SKM-1 treated with dmso at 0.1 percent for 144 hours (cell line): ENCODE results near the gene EDNRA.

ENCODE experiments used
- DNase-seq: peaks from one replicate; lab custom pipeline; 2025; ENCODE audit not compliant: unreplicated experiment; lab: John Stamatoyannopoulos, UW

The EDNRA gene

DNA sequence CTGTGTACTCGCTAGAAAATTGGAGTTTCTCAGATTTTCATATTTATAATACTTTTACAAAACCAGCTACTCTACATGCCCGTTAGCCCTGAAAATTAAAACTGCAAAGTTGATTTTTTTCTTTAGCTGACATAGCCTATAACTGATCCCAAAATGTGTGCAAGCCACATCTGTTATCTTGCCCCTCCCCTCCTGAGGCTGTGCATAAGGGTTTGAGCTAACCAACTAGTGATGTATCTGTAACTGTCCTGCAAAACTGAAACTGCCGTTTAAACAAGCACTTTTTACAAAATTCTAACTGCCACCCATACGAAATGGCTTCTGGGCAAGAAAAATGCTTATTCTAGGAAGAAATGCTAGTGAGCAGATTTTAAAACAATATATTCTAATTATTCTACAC lies 59.1 kb downstream of the EDNRA start:
- no peak for DNase-seq

DNA sequence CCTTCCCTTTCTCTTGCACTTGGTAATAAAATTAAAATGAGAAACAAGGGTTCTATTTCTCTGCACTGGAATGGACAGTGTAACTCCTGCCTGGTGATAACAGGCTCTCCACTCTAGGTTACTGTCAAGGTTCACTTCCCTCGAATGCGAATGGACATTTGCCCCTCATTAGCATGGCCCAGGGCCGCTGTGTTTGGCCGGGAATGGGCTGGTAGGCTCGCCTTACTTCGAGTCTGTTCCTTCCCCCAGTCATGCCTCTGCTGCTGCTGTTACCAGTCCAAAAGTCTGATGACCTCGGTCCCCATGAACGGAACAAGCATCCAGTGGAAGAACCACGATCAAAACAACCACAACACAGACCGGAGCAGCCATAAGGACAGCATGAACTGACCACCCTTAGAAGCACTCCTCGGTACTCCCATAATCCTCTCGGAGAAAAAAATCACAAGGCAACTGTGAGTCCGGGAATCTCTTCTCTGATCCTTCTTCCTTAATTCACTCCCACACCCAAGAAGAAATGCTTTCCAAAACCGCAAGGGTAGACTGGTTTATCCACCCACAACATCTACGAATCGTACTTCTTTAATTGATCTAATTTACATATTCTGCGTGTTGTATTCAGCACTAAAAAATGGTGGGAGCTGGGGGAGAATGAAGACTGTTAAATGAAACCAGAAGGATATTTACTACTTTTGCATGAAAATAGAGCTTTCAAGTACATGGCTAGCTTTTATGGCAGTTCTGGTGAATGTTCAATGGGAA lies 61.5 kb downstream of the EDNRA start:
- no peak for DNase-seq

DNA sequence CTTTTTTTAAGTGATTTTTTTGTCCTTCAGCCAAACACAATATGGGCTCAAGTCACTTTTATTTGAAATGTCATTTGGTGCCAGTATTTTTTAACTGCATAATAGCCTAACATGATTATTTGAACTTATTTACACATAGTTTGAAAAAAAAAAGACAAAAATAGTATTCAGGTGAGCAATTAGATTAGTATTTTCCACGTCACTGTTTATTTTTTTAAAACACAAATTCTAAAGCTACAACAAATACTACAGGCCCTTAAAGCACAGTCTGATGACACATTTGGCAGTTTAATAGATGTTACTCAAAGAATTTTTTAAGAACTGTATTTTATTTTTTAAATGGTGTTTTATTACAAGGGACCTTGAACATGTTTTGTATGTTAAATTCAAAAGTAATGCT lies 62.1 kb downstream of the EDNRA start:
- no peak for DNase-seq

DNA sequence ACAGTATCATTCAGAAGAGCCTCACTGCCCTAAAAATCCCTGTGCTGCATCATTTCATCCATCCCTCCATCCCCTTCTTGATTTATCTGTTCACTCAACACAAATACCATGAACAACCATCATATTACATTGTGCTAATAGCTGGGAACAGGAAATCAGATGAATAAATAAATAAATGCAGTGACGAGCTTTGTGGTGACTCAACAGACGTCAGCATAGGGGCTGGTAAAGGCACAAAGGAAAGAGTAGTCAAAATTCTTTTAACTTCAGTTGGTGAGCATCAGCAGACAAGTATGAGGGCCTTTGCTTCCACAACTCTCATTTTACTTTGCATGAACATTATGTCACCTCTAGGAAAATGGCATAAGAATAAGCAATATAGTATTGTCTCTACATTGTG lies 65.5 kb downstream of the EDNRA start:
- no peak for DNase-seq

DNA sequence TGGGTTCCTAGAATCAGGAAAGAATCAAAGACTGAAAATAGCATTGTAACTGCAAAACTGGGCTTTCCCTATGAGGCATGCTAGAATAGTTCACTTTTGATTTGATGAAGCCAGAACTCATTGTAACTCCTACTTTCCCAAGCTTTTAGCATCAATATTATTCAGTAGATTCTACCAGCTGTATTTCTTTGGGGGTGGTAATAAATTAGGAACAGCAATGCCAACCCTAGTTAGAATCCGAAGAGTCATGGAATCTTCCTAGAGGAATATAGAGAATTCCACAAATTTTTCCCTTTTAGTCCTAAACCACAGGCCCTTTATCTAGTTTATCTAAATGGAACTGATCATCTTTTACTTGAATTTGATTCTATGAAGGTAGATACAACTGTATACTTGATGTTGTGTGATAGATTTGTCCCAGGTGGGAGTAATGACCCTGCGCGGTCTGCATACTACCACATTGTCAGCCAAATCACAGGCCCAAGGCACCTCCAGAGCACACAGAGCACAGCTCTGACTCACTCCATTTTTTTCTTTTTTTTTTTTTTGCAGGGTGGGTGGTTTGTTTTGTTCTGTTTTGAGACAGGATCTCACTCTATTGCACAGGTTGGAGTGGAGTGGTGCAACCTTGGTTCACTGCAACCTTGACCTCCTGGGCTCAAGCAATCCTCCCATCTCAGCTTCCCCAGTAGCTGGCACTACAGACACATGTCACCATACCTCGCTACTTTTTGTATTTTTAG lies 66.6 kb downstream of the EDNRA start:
- DNase-seq, result no peak

DNA sequence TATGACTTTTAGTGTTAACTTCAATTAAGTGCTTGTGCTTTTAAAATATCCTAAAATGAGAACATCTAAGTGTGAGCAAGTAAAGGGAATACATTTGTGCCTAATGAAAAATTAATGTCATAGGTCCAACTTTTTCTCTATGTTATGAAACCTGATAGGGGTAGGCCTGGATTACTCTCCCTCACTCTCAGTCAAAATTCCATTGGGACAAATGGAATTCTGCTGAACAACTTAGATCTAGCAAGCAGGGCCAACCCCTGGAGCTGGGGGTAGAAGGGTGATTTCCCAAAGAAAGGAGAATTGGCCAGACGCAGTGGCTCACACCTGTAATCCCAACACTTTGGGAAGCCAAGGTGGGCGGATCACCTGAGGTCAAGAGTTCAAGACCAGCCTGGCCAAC lies 67.4 kb downstream of the EDNRA start:
- DNase-seq, result no peak

DNA sequence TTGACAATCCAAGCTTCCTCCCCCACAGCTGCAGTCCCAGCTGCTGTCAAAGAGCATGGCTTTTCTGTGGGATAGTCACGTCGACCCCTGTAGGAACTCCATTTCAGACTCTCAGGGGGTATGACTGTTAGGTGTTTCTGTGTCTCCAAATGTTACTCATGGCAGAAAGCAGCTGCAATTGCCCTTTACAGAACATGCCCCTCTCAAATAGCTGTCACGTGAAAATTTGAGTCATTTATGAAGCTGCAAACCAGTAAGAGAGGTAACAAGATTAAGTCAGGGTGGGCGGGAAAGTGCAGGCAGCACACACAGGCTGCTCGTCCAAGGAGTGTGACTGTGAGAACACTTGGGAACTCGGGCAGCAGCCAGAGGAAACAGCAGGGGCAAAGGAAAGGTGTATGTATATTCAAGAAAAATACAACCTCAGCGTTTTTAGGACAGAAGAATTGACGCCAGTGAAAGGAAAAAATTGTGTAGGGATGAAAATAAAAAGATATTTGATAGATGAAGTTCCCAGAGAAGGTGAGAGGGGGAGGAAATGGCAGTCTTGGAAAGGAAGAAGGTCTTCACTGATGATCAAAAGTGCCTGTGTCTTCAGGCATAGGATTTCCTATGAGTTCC lies 69.8 kb downstream of the EDNRA start:
- DNase-seq, result no peak

DNA sequence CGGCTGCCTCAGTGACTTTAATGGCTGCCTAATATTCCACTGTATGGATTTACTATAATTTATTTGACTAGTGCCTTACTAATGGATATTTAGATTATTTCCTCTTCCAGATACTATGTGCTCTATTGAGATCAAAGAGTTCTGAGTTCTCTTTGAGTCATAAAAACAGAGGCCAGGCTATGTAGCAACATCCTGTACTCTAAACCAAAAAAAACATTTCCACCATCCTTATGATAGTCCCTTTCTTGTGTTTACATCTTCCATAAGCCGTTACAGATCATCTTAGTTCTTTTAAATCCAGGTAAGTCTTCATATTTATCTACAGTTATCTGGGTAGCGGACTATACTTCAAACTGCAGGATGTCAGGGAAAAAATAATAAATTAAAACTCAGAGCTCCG lies 79.7 kb downstream of the EDNRA start:
- DNase-seq, result no peak

DNA sequence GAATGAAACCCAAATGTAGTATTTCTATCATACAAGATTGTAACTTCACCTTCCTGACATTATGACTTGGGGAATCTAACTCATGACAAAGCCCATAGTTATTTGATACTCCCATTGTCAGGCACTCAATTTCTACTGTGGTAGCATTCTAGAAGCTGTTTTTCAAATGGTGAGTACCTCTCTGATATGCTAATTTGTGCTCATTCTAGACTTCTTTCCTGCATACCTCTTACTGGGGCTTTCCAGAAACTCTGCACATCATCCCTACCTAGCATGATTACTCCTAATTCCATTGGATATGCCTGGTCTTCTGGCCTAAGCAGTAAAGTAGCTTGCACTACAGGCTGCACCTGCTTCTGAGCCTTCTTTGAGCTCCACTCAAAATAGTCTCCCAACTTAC lies 85.9 kb downstream of the EDNRA start:
- no peak for DNase-seq

DNA sequence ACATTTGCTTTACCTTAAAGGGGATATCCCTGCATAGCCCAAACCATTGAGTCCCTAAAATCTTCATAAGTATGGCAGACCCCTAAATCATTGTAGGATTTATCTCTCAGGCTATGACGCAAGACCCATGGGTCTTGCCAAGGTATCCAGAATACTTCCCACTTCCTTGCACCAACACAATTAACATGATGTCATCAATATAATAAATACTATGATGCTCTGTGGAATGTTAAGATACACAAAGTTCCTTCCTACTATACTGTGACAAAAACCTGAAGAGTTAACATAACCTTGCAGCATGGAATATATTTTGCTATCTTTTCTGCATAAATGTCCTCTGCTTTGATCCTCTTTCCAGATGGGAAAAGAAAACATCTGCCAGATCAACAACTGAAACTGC lies 86.4 kb downstream of the EDNRA start:
- no peak for DNase-seq

DNA sequence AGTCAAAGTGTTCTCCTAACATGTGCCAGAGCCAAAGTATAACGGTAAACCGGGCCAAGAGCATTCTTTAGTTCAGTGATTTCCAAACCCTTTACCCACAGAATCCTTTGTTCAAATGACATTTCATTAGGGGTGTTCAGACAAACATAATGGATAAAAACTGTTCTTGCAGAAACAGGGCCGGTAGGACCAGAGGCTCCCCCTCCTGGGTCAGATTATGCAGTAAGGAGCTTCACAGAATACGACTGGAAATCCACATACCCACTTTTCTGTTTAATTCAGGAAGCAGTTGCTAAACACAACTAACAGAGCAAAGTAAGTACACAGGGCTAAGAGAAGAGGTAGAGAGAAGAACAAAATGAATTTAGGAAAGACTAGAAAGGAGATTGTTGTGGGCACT lies 89.7 kb downstream of the EDNRA start:
- DNase-seq, result no peak

DNA sequence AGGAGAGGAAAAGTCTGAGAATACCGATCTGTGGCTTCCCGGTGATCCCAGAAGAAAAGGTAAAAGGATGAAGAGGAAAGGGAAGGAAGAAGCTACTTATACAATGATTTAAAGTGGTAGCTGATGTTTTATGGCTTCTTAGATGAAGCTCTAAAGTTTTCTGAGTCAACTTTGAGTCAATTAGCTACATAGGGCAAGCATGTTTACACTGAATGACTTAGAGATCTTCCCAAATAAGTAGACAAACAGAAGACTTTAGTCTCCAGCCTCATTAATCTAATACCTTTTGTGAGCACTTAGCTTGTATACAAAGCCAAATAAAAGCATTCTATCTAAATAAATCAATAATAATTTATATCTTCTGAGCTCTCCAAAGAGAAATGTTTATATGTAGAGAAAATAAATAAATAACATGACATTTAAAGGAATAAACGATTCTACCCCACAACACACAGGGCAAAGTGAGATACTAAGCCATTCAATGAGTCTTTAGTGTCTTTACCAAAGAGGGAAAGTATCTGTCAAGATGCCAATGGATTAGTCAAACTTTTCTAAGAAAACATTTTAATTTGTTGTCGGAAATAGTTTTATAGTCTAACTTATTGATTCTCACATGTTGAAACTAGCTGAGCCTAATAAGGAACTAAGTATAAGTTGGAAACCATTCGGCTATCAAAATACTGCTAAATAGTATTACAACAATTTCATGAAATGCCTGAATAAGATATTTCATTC lies 90.3 kb downstream of the EDNRA start:
- DNase-seq, result no peak

DNA sequence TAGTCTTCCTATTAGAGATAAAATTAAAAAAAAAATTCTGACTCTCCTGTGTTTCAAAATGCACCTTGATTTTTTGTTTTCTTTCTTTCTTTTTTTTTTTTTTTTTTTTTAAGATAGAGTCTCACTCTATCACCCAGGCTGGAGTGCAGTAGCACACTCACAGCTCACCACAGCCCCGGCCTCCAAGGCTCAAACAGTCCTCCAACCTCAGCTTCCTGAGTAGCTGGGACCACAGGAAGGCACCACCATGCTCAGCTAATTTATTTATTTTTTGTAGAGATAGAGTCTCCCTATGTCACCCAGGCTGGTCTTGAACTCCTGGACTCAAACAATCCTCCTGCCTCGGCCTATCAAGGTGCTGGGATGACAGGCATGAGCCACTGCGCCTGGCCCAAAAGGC lies 95.2 kb downstream of the EDNRA start:
- DNase-seq, result no peak

DNA sequence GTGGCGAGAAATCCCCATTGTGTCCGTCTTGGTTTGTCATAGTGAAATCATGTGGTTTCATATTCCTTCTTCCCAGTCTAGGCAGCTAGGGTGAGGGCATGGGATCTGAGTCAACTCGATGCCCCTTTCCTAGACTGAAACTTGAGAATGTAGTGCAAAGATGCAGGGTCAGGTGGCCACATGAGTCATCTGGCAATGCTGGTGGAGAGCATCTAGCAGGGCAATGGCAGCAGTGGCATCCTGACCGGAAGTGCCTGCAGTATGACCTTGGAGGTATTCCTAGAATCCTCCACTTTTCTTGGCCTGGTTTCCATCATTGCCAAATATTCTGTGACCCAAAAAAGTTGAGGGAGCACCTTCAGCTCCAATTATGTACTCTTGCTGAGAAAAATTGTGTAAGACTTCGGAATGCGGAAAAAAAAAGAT lies 97.2 kb downstream of the EDNRA start:
- no peak for DNase-seq

DNA sequence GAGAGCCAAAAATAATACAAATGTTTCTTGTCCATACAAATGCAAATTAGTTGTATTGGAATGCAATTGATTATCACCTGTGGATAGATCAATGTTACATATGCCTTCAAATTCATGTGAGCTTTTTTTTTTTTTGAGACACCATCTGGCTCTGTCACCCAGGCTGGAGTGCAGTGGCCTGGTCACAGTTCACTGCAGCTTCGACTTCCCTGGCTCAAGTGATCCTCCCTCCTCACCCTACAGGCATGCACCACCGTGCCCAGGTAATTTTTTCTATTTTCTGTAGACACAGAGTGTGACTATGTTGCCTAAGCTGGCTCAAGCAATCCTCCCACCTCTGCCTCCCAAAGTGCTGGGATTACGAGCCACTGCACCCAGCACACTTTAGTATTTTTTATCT lies 97.7 kb downstream of the EDNRA start:
- DNase-seq, result no peak

DNA sequence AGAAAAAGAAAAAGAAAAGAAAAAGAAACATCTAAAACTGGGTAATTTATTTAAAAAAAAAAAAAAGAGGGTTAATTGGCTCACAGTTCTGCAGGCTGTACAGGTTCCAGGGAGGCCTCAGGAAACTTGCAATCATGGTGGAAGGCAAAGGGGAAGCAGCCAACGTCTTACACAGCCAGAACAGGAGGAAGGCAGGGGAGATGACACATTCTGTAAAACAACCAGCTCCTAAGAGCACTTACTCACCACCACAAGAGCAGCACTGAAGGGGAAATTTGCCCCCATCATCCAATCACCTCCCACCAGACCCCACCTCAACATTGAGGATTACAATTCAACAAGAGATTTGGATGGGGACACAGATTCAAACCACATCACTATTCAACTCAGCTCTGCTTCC lies 99.5 kb downstream of the EDNRA start:
- no peak for DNase-seq

DNA sequence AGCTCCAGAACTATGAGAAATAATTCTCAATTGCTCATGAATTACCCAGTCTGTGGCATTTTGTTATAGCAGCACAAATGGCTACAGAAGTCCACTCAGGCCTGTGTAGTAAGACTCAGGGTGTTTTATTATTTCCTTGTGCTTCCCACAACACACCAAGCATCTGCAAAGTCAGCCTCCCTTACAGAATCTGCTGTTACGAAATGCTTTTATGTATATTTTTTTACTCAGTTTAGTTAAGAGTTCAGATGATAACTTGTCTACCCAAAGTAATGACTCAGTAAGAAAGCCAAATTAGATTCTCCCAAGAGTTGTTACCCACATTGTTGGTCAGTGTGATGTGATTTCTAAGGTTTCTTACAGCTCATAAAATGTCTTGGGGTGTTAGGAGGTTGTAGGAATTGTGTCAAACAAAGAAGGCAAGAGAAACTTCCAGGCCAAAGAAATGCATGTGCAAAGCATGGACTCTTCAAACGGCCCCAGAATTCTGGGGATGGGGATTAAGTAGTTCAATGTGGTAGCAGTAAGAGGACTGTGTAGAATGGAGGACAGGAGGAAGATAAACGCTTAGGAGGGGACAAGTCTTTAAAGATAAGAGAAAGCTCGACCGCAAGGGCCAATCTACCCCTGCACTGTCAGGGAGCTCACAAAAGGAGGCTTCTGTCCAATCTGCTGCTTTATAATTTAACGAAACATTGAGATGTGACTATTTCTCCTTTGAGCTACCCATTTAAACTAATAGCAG lies 100.9 kb downstream of the EDNRA start:
- DNase-seq, result no peak

DNA sequence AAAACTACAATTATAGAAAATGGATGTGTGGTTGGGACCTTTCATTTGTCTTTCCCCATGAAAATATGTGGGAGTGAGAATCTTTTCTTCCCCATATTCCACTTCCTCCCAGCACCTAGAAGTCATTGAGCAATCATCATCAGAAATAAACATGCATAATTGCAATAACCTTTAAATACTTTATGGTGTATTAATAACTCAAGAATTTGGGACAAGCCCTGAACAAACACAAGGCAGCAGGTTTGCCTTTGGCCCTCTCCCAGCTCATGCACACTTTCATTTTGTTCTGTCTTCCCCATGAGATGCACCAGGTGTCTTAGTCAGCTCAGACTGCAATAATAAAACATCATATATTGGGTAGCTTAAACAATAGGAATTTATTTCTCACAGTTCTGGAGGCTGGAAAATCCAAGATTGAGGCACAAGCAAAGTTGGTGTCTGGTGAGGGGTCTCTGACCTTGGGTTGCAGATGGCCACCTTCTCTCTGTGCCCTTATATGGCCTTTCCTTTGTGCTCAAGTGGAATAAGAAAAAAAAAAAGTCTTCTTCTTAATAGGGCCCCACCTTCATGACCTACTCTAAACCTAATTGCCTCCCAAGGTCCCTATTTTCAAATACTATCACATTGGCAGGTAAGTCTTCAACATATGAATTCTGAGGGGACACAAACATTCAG lies 101.6 kb downstream of the EDNRA start:
- no peak for DNase-seq

DNA sequence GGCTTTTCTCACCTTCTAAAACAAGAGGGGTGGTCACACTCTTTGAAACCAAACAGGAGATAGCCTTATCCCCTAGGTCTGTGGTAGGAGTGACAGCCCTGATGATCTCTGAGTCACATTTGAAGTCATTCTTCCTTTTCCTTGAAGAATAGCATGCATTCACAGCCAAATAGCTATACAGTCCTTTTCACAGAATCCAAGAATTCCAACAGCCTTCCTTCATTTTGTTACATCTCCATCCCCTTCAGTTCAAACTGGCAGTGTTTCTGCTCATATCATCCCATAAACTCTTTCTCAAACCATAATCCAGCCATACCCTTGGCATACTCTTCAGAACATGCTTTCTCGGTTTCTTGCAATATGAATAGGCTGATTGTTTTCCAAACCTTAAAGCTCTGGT lies 103.0 kb downstream of the EDNRA start:
- no peak for DNase-seq

DNA sequence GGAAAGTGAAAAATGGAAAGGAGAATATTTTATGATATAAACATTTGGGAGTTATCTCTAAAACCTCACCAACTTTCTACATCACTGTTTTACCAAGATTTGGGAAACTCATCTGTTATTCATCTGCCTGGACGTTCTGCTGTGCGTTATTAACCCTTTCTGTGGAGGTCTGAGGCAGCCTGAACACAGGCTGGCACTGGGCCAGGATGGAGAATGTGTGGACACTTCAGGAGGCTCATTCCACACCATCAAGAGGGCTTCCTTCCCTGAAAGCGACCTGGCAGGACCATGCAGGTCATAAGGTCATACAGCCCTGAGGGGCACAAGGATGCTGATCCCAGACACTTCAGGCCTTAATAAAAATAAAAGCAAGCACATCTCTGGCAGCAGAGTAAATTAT lies 105.1 kb downstream of the EDNRA start:
- DNase-seq, result no peak
